Transverse colon (tissue), 4 donors: ENCODE data around the gene SLC34A1.

ENCODE experiments used
- POLR2AphosphoS5 ChIP-seq, 3 donors: sonication (generic); formaldehyde crosslinking; IDR thresholded peaks; one replicate each; pipeline ENCODE4 v1.6.1; 2016; ENCODE audit warnings: antibody characterized with exemption in 3 of 3
- TF ChIP-seq, protein P1 (sequence below), 5 experiments: fragments of 200-600 bp in 3 of 5; fragments of 450-650 bp in 2 of 5; sonication (generic) in 3 of 5; IDR thresholded peaks; 1 replicate in 2 of 5; 2 replicates in 3 of 5; pipeline ENCODE4 v1.5.1; 2016 to 2017; ENCODE audit warnings: antibody characterized with exemption in 5 of 5, inconsistent platforms in 3 of 5, mild to moderate bottlenecking in 2 of 5, moderate library complexity in 1 of 5

DNA sequence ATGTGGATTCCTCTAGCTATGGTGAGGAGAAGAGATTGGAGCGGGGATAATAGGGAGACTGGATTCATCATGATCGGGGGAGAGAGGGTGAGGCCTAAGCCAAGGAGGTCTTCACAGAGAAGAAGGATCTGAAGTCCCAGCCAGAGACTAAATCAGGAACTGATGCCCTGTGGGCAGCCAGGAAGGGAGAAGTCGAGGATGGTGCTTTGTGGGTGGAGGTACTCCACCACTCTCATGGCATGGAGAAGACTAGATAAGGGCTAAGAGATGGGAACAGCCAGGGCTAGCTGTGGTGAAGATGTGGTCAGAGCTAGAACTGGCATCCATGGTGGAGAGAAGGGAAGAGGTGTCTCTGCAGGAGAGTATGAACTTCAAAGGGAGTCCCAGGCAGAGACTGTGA, 29.5 kb upstream of the SLC34A1 start:
- TF ChIP-seq, protein P1, sequence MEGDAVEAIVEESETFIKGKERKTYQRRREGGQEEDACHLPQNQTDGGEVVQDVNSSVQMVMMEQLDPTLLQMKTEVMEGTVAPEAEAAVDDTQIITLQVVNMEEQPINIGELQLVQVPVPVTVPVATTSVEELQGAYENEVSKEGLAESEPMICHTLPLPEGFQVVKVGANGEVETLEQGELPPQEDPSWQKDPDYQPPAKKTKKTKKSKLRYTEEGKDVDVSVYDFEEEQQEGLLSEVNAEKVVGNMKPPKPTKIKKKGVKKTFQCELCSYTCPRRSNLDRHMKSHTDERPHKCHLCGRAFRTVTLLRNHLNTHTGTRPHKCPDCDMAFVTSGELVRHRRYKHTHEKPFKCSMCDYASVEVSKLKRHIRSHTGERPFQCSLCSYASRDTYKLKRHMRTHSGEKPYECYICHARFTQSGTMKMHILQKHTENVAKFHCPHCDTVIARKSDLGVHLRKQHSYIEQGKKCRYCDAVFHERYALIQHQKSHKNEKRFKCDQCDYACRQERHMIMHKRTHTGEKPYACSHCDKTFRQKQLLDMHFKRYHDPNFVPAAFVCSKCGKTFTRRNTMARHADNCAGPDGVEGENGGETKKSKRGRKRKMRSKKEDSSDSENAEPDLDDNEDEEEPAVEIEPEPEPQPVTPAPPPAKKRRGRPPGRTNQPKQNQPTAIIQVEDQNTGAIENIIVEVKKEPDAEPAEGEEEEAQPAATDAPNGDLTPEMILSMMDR (IDR thresholded peaks at IDR 0.05) = no peak
- no peak for TF ChIP-seq POLR2AphosphoS5 (IDR thresholded peaks at IDR 0.05)
